ENCODE data around the gene DIAPH3. TPM values are rescaled to one million over a fixed set of nuclear protein-coding genes. Genes with fewer than 3 reads are reported as not detected.
A peak's percentile ranks its signal among the peaks of the same experiment; 100 is the strongest.

DIAPH3 gene
- total RNA-seq, 4 donors from 2014 or later = 1.4 to 13.2 (median 2.6) TPM

GRCh38 chr13:60020288-60020687, 143.4 kb downstream of the DIAPH3 start:
- no peaks in the 10 kb centered on the region for H3K36me3 ChIP-seq
- H3K27me3 ChIP-seq = no peaks in the 10 kb centered on the region
- no peaks in the 10 kb centered on the region for H3K9me3 ChIP-seq
- no peak overlapping the region for H3K27ac ChIP-seq
- no peaks in the 10 kb centered on the region for H3K4me1 ChIP-seq
- H3K4me3 ChIP-seq = no peak overlapping the region
- TF ChIP-seq POLR2A (IDR thresholded peaks at IDR 0.05) (no peak), CTCF (IDR thresholded peaks at IDR 0.05) (no peak)
- DNase-seq = no peak

GRCh38 chr13:60019119-60019993, 144.4 kb downstream of the DIAPH3 start:
- Histone ChIP-seq H3K27ac (peak overlapping the region in 2 of 4 donors; percentile 11 to 59), H3K4me3 (peak overlapping the region in 2 of 4 donors; percentile 4 to 13), H3K9me3 (no peaks in the 10 kb centered on the region), H3K36me3 (no peaks in the 10 kb centered on the region), H3K4me1 (no peaks in the 10 kb centered on the region), H3K27me3 (no peaks in the 10 kb centered on the region)
- no peak for DNase-seq
- TF ChIP-seq POLR2A (IDR thresholded peaks at IDR 0.05) = no peak
- no peak for TF ChIP-seq CTCF (IDR thresholded peaks at IDR 0.05)

- TF ChIP-seq POLR2A (IDR thresholded peaks at IDR 0.05) = no peak
- no peak for TF ChIP-seq CTCF (IDR thresholded peaks at IDR 0.05)
- H3K27ac ChIP-seq = no peak overlapping the region
- no peaks in the 10 kb centered on the region for H3K9me3 ChIP-seq
- H3K36me3 ChIP-seq = no peaks in the 10 kb centered on the region
- no peaks in the 10 kb centered on the region for H3K4me1 ChIP-seq
- H3K27me3 ChIP-seq = no peaks in the 10 kb centered on the region
- DNase-seq = no peak
- H3K4me3 ChIP-seq = no peak overlapping the region
These were observed 145.2 kb downstream of the DIAPH3 start for GRCh38 chr13:60018536-60018935.

GRCh38 chr13:60016229-60016628, 147.5 kb downstream of the DIAPH3 start:
- H3K27me3 ChIP-seq = no peaks in the 10 kb centered on the region
- H3K9me3 ChIP-seq = no peaks in the 10 kb centered on the region
- H3K36me3 ChIP-seq = no peaks in the 10 kb centered on the region
- H3K4me3 ChIP-seq = no peak overlapping the region
- no peak for TF ChIP-seq POLR2A (IDR thresholded peaks at IDR 0.05)
- TF ChIP-seq CTCF (IDR thresholded peaks at IDR 0.05) = no peak
- H3K4me1 ChIP-seq = no peaks in the 10 kb centered on the region
- DNase-seq = no peak
- H3K27ac ChIP-seq = no peak overlapping the region

GRCh38 chr13:60013166-60013565, 150.6 kb downstream of the DIAPH3 start:
- Histone ChIP-seq H3K4me3 (no peak overlapping the region), H3K9me3 (no peaks in the 10 kb centered on the region), H3K4me1 (peaks cover 0 to 12% (median 0%) of the 10 kb centered on the region in 4 donors), H3K27me3 (no peaks in the 10 kb centered on the region), H3K36me3 (no peaks in the 10 kb centered on the region), H3K27ac (peak overlapping the region in 1 of 4 donors; percentile 71)
- no peak for TF ChIP-seq POLR2A (IDR thresholded peaks at IDR 0.05)
- no peak for TF ChIP-seq CTCF (IDR thresholded peaks at IDR 0.05)
- DNase-seq = no peak
